ENCODE results near the gene VSIG2.

GRCh38 chr11:124798991-124799347 lies 46.9 kb upstream of the VSIG2 start:
- no peak for TF ChIP-seq EZH2phosphoT487 (conservative IDR thresholded peaks at IDR 0.05; ENCODE audit: low read length)
- TF ChIP-seq CTCF (IDR thresholded peaks at IDR 0.05; ENCODE audit: insufficient read depth, low read length, poor library complexity, severe bottlenecking), result no peak
